ENCODE results near the gene BMPR2. TPM values are rescaled to one million over a fixed set of nuclear protein-coding genes. Genes with fewer than 3 reads are reported as not detected.
"Not testable (repeated sequence)": the region's sequence is repeated elsewhere in the genome, so short reads cannot be mapped to it uniquely, and the experiment has no call there.

The BMPR2 gene
- total RNA-seq, 1 donor from 2014 or later = 45.9 TPM

DNA sequence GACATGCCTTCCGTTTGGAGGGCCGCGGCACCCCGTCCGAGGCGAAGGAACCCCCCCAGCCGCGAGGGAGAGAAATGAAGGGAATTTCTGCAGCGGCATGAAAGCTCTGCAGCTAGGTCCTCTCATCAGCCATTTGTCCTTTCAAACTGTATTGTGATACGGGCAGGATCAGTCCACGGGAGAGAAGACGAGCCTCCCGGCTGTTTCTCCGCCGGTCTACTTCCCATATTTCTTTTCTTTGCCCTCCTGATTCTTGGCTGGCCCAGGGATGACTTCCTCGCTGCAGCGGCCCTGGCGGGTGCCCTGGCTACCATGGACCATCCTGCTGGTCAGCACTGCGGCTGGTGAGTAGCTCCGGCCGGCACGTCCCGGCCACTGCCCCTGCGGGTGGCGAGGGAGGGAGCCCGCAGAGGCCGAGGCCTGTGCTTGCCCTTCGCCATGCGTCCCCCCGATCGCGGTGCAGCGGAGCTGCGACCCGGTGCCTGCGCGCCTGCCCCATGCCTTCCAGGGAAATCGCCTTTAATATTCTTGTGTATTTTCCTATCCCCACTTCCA is 1.2 kb downstream of the BMPR2 start:
- DNase-seq (peak; percentile 70), ATAC-seq (ENCODE audit: poor library complexity) (peak; percentile 36)
- intact Hi-C loops (cut with DNase I) = loop anchor here (10.0 kb wide), 2 partner anchors 102 to 118 kb away; no protein-coding TSS in a partner anchor

DNA sequence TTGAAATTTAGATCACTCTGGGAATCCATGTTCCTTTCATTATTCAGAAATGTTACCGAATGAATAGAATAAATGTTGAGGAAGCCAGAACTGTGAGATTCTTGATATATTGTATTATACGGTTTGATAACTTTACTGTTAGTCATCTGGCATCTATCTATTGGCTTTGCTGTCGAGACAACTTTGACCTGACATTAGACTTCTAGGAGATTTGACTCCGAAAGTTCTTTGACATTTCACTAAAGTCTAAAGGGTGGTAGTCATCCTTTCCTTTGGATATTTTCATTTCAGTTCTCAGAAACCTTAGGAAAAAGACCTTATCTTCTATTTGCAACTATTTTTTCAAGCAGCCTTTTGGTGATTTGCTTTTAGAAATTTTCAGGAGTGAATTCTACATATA is 1.9 kb downstream of the BMPR2 start:
- ATAC-seq (ENCODE audit: poor library complexity) = no peak
- DNase-seq = no peak
- intact Hi-C loops (cut with DNase I) = loop anchor here (10.0 kb wide), 2 partner anchors 103 to 117 kb away; no protein-coding TSS in a partner anchor

DNA sequence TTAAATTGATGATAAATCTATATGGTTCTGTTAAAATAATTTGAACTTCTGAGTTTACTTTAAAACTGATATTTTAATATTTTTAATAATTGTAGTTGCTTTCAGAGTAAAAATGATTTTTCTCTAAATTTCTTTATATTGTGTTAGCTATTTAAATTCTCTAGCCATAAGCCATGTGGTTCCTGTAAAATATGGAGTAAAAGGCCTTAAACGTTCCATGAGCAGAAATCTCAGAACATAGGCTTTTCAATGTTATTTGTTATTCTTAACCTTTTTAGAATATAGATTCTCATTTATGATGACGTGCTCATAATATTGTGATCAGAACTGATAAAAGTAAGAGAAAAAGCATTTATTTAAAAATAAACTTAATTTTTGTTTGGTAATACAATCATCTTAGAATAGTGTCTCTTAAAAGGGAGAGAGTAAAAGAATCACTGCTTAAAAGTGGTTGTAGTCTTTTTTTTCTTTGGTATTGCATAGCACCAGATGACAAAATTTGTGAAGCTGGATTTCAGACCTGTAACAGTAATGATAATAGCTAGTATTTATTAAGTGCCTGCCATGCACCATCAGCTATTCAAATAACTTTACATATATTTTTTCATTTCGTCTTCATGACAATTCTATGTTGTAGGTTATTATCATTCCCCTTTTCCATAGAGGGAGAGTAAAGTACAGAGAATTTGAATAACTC is 2.7 kb downstream of the BMPR2 start:
- DNase-seq (no peak), ATAC-seq (ENCODE audit: poor library complexity) (no peak)
- intact Hi-C loops (cut with DNase I) = loop anchor here (10.0 kb wide), 2 partner anchors 104 to 116 kb away; no protein-coding TSS in a partner anchor

DNA sequence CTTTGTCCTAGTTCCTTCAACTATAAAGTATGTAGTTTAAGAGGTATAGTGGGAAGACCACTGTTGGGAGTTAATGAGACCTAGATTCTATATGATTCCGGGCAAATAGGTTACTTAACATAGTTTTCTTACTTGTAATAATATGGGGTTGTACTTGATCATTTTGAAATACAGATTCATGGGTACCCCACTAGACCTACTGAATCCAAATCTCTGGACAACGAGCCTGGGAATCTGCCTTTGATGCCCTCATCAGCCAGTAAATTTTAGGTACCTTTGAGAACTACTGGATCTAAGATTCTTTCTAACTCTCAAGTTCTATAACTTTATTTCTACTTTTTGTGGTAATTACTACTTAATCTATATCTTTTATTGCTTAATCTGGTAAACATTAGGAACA is 6.6 kb downstream of the BMPR2 start:
- no peak for ATAC-seq (ENCODE audit: poor library complexity)

DNA sequence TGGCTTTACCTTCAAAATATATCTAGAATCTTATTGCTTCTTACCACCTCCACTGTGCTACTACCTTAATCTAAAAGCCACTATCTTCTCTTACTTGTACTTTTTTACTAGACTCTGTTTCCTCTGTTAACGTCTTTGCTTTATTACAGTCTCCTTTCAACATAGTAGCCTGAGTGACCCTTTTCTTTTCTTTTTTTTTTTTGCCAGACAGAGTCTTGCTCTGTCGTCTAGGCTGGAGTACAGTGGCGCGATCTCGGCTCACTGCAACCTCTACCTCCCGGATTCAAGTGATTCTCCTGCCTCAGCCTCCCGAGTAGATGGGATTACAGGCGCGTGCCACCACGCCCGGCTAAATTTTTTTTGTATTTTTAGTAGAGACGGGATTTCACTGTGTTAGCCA is 10.4 kb downstream of the BMPR2 start:
- ATAC-seq (ENCODE audit: poor library complexity); DNase-seq: not testable (repeated sequence)
- intact Hi-C loops (cut with DNase I) = loop anchor here (10.0 kb wide), 1 partner anchor 48 kb away; no protein-coding TSS in a partner anchor

More for the DNA sequence above, 6.6 kb downstream of the BMPR2 start:
- no peak for DNase-seq
- intact Hi-C loops (cut with DNase I) = loop anchor here (10.0 kb wide), 1 partner anchor 52 kb away; no protein-coding TSS in a partner anchor

DNA sequence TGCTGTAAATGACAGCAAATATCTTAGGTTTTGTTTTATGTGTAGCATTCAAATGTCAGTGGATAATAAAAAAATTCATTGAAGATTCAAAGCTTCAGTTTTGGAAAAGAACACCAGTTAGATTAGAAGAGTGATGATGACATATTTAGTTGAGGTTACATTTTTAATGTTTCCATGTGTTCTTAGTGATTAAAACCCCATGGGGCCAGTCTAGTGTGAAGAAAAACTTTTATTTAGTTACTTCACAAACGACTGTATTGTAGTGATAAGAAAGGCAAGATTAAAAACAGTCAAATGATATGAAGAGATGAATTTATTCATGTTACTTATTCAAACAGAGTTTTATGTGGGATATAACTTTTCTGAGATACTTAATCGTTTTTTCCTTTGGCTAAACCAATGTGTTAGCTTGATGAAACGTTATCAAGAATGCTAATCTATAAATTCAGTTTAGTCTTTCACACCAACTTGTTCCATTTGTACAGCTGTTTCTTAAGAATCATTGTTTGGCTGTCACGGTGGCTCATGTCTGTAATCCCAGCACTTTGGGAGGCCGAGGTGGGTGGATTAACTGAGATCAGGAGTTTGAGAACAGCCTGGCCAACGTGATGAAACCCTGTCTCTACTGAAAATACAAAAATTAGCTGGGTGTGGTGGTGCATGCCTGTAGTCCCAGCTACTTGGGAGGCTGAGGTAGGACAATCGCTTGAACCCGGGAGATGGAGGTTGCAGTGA is 11.6 kb downstream of the BMPR2 start:
- DNase-seq (no peak), ATAC-seq (ENCODE audit: poor library complexity) (peak; percentile 66)
- intact Hi-C loops (cut with DNase I) = loop anchor here (10.0 kb wide), 1 partner anchor 47 kb away; no protein-coding TSS in a partner anchor

DNA sequence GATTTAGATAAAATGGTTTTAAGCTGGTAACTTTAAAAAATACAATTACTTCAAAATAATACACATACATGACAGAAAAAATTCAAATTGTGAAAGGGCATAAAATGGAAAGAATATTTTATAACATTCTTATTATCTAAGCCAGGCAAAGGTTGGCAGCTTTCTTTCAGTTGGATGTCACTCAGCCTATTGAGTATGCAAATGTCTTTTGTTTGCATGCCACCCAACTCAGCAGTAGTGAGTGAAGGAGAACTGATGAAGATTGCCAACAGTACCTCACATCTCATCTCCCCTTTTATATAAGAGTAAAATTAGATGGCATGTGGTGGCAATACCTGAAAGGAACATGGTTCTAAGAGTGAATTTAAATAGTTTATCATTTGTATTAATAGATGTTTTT is 24.8 kb downstream of the BMPR2 start:
- no peak for DNase-seq
- intact Hi-C loops (cut with DNase I) = no loop called here
- peak; percentile 46 for ATAC-seq (ENCODE audit: poor library complexity)

DNA sequence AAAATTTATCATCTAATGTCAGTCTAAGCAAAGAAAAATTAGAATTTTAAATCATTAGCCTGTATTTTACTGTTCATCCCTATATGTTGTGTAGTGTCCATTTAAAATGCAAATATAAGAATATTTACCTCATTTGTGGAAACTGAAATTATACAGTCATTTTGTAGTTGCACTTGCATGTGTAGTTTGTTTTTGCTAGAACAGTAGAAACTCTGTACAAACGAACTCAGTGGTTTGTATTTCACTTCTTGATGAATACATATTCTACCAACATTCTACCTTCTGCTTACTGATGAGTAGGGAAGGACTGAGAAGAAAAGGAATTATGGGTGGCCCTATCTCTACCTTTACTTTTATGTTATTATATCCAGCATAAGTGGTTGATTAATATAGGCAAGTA is 29.7 kb downstream of the BMPR2 start:
- DNase-seq (no peak), ATAC-seq (ENCODE audit: poor library complexity) (no peak)
- intact Hi-C loops (cut with DNase I) = no loop called here

DNA sequence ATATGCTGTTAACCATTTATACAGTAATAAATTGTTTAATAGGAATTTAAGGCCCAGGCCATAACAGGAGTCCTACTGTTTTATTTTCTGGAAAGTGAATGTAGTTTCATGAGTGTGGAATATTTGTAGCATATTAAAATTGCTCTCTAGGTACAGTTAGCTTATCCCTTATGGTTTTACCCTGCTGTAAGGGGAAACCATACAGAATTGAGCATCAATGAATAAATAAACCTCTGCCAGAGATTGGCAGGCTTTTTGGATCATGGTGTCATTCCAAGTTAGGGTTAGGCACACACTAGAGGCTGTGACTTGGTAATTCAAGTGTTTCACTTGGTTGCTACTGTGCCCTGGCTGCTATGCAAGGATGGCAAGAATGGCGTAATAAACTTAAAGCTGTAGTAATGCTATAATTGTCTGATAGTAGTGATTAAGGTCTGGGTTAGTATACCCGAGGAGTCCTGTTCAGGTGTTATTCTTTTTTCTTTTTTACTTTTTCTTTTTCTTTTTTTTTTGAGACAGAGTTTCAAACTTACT is 30.4 kb downstream of the BMPR2 start:
- ATAC-seq (ENCODE audit: poor library complexity) (no peak), DNase-seq (no peak)
- intact Hi-C loops (cut with DNase I) = no loop called here

DNA sequence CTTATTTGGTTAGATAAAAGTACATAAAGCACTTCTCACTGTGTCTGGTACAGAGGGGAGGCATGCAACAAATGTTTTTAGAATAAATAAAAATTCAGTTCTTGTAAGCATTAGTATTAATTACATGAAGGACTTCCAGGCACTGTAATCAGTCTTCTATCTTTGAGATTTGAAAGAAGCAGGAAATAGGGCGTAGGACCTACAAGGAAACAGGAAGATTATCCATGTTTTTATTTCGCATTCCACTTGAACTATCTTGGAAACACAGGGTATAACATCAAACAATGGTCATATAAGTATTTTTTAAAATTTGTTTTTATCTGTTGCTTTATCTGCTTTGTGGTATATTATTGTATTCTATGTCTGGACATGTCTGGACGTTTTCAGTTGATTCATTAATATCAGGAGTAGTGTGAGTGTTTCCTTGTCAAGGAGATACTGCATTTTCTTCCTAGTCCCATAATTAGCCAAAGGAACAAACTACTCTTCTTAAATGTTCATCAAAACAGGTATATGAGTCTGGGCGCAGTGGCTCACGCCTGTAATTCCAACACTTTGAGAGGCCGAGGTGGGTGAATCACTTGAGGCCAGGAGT is 32.5 kb downstream of the BMPR2 start:
- ATAC-seq (ENCODE audit: poor library complexity) = no peak
- intact Hi-C loops (cut with DNase I) = no loop called here
- no peak for DNase-seq

DNA sequence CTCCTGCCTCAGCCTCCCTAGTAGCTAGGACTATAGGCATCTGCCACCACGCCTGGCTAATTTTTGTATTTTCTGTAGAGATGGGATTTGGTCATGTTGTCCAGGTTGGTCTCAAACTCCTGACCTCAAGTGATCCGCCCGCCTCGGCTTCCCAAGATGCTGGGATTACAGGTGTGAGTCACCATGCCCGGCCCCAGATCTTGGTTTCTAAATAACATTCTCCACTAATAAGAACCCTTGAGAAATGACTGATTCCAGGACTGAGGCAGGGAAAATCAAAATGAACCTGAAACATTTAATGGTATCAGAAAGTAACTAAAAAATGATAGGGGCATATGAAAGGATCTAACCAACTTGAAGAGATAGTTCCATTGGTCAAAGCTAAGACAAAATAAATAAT is 34.0 kb downstream of the BMPR2 start:
- ATAC-seq (ENCODE audit: poor library complexity) (no peak), DNase-seq (no peak)
- intact Hi-C loops (cut with DNase I) = no loop called here

DNA sequence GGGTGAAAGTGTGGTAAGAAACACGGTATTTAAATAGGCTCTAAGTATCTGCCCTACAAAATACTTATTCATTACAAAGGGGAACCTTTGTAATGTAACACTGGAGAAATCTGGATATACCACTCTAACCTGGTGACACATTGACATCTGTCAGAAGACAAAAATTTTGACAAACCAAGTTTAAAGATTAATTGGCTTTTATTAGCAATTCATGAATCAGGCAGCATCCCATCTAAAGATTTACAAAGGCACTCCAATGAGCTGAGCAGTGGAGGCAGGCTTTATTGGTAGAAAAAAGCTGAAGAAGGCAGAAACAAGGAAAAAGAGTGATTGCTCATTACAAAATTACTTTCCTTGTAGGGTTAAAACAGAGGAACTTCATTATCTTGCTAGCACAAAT is 35.0 kb downstream of the BMPR2 start:
- intact Hi-C loops (cut with DNase I) = no loop called here
- DNase-seq (no peak), ATAC-seq (ENCODE audit: poor library complexity) (no peak)

DNA sequence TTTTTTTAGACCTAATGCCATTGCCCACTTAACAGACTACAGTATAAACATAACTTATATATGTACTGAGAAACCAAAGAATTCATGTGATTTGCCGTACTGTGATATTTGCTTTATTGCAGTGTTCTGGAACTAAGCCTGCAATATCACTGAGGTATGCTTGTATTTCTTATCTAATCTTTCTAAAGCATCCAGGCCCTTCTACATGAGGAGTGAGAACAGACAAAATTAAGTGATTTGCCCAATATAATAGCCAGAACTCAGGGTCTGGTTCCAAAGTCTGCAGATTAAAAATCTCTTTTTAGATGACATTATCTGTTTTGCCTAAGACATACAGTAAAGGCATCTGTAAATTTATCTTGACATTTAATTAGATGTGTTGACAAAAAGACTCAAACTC is 41.9 kb downstream of the BMPR2 start:
- intact Hi-C loops (cut with DNase I) = no loop called here
- no peak for ATAC-seq (ENCODE audit: poor library complexity)
- DNase-seq = no peak

DNA sequence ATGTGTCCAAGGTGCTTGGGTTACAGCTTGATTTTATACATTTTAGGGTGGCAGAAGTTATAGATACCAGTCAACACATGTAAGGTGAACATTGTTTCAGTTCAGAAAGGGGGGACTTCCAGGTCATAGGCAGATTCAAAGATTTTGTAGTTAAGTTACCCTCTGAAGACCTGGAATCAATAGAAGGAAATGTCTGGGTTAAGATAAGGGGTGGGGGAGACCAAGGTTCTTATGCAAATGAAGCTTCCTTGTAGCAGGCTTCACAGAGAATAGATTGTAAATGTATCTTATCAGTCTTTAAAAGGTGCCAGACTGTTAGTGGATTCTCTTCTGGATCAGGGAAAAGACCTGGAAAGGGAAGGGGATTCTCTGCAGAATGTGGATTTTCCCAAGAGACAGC is 42.4 kb downstream of the BMPR2 start:
- DNase-seq = no peak
- intact Hi-C loops (cut with DNase I) = no loop called here
- ATAC-seq (ENCODE audit: poor library complexity) = no peak

DNA sequence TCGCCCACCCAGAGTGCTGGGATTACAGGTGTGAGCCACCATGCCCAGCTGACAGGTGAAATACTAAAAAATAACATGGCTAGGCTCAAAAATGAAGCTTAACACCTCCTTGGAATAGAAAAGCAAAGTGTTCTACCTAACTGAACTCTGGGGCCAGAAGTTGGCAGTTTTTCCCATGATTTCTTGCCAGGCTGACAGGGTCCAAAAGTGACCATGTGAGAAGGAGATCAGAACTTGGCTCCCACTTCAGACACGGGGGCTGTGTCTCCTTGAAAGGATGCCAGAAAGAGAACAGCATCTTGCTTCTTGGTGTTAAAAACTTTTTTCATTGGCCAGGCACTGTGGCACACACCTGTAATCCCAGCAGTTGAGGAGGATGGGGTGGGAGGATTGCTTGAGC is 47.0 kb downstream of the BMPR2 start:
- intact Hi-C loops (cut with DNase I) = no loop called here
- DNase-seq = no peak
- ATAC-seq (ENCODE audit: poor library complexity) = no peak

DNA sequence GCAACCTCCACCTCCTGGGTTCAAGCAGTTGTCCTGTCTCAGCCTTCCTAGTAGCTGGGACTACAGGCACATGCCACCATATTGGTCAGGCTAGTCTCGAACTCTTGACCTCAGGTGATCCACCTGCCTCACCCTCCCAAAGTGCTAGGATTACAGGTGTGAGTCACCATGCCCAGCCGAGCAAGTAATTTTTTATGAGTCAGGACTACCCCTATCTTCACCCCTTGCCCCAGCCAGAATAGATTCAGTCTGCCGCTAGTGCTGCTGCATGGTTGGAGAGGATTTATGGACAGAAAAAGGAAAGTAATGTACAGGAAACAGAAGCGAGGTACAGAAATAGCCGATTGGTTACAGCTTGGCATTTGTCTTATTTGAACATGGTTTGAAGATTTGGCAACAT is 48.9 kb downstream of the BMPR2 start:
- intact Hi-C loops (cut with DNase I) = no loop called here
- ATAC-seq (ENCODE audit: poor library complexity) = no peak
- DNase-seq = no peak

DNA sequence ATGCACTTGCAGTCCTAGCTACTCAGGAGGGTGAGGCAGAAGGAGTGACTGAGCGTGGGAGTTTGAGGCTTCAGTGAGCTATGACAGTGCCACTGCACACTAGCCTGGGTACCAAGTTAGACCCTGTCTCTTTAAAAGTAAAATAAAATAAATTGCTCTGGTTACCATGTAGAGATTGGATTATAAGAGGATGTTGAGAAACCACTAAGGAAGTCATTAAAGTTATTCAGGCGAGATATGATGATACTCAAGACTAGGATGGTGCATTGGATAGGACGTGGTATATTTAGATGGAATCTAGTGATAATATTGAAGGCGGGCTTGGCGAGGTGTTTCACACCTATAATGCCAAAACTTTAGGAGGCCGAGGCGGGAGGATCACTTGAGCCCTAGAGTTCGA is 50.6 kb downstream of the BMPR2 start:
- ATAC-seq (ENCODE audit: poor library complexity) (no peak), DNase-seq (no peak)
- intact Hi-C loops (cut with DNase I) = no loop called here

DNA sequence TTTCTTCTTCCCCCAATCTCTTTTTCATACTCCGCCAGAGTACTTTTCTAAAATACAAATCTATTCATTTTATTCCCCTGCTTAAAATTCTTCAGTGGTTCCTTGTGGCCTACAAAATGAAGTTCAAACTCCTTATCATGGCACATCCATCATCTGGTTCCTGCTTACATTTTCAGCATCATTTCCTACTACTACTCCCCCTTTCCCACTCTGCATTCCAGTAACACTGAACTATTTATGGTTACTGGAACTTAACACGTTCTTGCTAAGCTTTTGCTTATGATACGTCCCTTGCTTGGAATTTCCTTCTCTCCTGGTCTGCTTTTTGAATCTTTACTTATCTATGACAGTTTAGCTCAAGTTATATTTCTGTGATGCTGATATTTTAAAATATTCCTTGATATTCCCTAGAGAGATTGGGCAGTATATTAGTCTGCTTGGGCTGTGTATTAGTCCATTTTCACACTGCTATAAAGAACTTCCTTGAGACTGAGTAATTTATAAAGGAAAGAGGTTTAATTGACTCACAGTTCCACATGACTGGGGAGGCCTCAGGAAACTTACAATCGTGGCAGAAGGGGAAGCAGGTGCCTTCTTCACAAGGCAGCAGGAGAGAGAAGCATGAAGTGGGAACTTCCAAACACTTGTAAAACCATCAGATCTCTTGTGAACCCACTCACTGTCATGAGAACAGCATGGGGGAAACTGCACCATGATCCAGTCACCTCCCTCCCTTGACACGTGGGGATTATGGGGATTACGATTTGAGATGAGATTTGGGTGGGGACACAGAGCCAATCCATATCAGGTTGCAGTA is 53.2 kb downstream of the BMPR2 start:
- ATAC-seq (ENCODE audit: poor library complexity) (peak; percentile 61), DNase-seq (no peak)
- intact Hi-C loops (cut with DNase I) = no loop called here

All from Right ventricle myocardium superior (tissue), 1 donor.